HS-5 (cell line): ENCODE results near the gene PALS2.
A peak's percentile ranks its signal among the peaks of the same experiment; 100 is the strongest.

Source experiments
- DNase-seq: peaks from one replicate; pipeline ENCODE4 v3.0.0-alpha.2; 2012; ENCODE audit warnings: low read depth

PALS2 gene

GRCh38 chr7:24572997-24573553 lies at the start of gene PALS2:
TSS of gene PALS2 (plus strand) at chr7:24573452. CDS start at chr7:24623668, 50,216 bp downstream.
- DNase-seq = peak; percentile 45

GRCh38 chr7:24531255-24531654 lies 42.0 kb upstream of the PALS2 start:
- DNase-seq = no peak

GRCh38 chr7:24536682-24537081 lies 36.6 kb upstream of the PALS2 start:
- no peak for DNase-seq

- no peak for DNase-seq
Measured at GRCh38 chr7:24540956-24541355, 32.3 kb upstream of the PALS2 start.

GRCh38 chr7:24545215-24545614 lies 28.0 kb upstream of the PALS2 start:
- DNase-seq = no peak

GRCh38 chr7:24548390-24548789 lies 24.9 kb upstream of the PALS2 start:
- DNase-seq = no peak

- DNase-seq = no peak
Measured at GRCh38 chr7:24549991-24550390, 23.3 kb upstream of the PALS2 start.

- no peak for DNase-seq
Measured at GRCh38 chr7:24555184-24555583, 18.1 kb upstream of the PALS2 start.

- DNase-seq = no peak
Measured at GRCh38 chr7:24555719-24556118, 17.5 kb upstream of the PALS2 start.

GRCh38 chr7:24560772-24561171 lies 12.5 kb upstream of the PALS2 start:
- no peak for DNase-seq

GRCh38 chr7:24566274-24566673 lies 7.0 kb upstream of the PALS2 start:
- DNase-seq = no peak

- DNase-seq = no peak
Measured at GRCh38 chr7:24570983-24571382, 2.3 kb upstream of the PALS2 start.

GRCh38 chr7:24572016-24572392 lies 1.2 kb upstream of the PALS2 start:
- no peak for DNase-seq

GRCh38 chr7:24572393-24572996 lies 757 bp upstream of the PALS2 start:
- DNase-seq = peak; percentile 57

- peak; percentile 35 for DNase-seq
Measured at GRCh38 chr7:24573554-24574338, 494 bp downstream of the PALS2 start.

GRCh38 chr7:24574386-24574785 lies 1.1 kb downstream of the PALS2 start:
- DNase-seq = no peak

- DNase-seq = no peak
Measured at GRCh38 chr7:24574950-24575349, 1.7 kb downstream of the PALS2 start.

GRCh38 chr7:24576171-24577025 lies 3.1 kb downstream of the PALS2 start:
- peak; percentile 53 for DNase-seq

- DNase-seq = no peak
Measured at GRCh38 chr7:24578052-24578451, 4.8 kb downstream of the PALS2 start.

- no peak for DNase-seq
Measured at GRCh38 chr7:24580283-24580946, 7.2 kb downstream of the PALS2 start.

GRCh38 chr7:24582166-24582565 lies 8.9 kb downstream of the PALS2 start:
- no peak for DNase-seq

GRCh38 chr7:24587853-24588252 lies 14.6 kb downstream of the PALS2 start:
- DNase-seq = no peak
